ENCODE results near the gene CA14. TPM values are rescaled to one million over a fixed set of nuclear protein-coding genes. Genes with fewer than 3 reads are reported as not detected.

The CA14 gene
- total RNA-seq, 1 experiment from 2014 or later, result not detected

DNA sequence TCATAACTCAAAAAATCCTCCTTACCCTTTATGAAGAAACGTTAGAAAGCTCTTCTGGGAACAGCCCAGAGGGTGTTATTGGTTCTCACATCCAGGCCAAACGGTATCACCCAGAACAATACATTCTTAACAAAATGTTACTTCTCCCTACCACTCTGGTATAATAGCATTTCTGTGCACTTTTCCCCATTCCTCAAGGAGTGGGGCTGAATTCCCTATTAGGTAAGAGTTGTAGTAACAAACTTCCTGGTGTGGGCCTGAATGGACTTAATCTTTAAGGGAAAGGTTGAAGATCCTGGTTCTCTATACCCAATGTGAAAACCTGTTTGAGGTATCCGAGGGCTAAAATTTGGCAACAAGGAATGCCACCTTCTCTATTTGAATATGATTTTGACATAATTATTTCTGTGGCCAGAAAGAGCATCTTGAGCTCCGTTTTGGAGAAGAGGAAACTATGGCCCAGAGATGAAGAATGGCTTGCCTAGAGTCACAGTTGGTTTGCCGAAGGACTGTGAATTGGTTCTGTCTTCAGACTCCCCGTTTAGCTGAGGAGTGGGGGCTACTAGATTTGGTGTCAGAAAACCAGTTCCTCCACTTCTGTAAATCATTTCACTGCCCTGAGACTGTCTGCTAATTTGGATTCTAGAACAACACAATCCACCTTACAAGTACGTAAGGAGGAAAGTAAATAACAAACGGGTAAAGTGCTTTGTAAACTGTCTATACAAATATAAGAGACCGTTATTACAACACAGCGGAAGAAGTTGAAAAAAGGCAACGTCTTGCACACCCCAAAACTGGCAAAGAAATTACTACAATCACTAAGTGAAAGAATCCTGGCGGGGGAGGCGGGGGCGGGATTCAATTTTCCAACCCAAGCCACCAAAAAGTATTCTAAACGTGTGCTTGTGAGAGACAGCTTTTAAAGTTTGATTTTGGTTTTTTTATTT lies 23.9 kb upstream of the CA14 start:
- Mint-ChIP-seq H3K4me3 (ENCODE audit: unreplicated experiment) (no peak overlapping the region), H3K9me3 (ENCODE audit: unreplicated experiment) (no peaks in the 10 kb centered on the region), H3K27me3 (ENCODE audit: insufficient read depth, unreplicated experiment) (no peaks in the 10 kb centered on the region), H3K27ac (ENCODE audit: unreplicated experiment) (no peak overlapping the region), H3K4me1 (ENCODE audit: low read depth, unreplicated experiment) (peaks cover 25% of the 10 kb centered on the region), H3K36me3 (ENCODE audit: insufficient read depth, unreplicated experiment) (peaks cover 17% of the 10 kb centered on the region)
- no peaks in the 10 kb centered on the region for H3K36me3 ChIP-seq (ENCODE audit: control insufficient read depth, insufficient read depth, low read length)
- intact Hi-C loops (cut with micrococcal nuclease; ENCODE audit: unreplicated experiment), result no loop called here
- ChIA-PET POLR2A (no interaction called here), CTCF (no interaction called here)
- no TSS peak for BruUV-seq (replicated peaks)
- H3K27me3 ChIP-seq (replicated peaks; ENCODE audit: control insufficient read depth, insufficient read depth, low read length), result no peaks in the 10 kb centered on the region
- peak in 1 of 2 experiments; percentile 45 for DNase-seq
- TF ChIP-seq, protein P1, sequence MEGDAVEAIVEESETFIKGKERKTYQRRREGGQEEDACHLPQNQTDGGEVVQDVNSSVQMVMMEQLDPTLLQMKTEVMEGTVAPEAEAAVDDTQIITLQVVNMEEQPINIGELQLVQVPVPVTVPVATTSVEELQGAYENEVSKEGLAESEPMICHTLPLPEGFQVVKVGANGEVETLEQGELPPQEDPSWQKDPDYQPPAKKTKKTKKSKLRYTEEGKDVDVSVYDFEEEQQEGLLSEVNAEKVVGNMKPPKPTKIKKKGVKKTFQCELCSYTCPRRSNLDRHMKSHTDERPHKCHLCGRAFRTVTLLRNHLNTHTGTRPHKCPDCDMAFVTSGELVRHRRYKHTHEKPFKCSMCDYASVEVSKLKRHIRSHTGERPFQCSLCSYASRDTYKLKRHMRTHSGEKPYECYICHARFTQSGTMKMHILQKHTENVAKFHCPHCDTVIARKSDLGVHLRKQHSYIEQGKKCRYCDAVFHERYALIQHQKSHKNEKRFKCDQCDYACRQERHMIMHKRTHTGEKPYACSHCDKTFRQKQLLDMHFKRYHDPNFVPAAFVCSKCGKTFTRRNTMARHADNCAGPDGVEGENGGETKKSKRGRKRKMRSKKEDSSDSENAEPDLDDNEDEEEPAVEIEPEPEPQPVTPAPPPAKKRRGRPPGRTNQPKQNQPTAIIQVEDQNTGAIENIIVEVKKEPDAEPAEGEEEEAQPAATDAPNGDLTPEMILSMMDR (IDR thresholded peaks at IDR 0.05; ENCODE audit: insufficient read depth in 1 of 2, low read depth in 1 of 2, low read length in 1 of 2, severe bottlenecking in 1 of 2, unreplicated experiment in 1 of 2), result no peak
- peaks cover 13% of the 10 kb centered on the region for H3K4me1 ChIP-seq
- H3K4me3 ChIP-seq (ENCODE audit: low read depth, low read length), result peak overlapping the region; percentile 48
- no peaks in the 10 kb centered on the region for H3K9me3 ChIP-seq

DNA sequence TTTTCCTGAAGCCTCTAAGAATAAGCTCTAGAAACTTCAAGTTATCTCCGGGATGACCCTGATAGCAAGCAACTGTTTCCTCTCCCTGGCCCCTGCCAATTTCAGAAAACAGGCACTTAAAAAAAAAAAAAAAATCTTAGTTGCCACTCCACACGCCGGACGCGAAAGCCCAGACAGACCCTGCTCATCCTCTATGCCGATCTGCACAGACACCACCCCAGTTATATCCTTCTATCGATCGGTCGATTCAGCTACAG lies 23.3 kb upstream of the CA14 start:
- H3K27ac Mint-ChIP-seq (ENCODE audit: unreplicated experiment), result no peak overlapping the region
- peak overlapping the region; percentile 48 for H3K4me3 ChIP-seq (ENCODE audit: low read depth, low read length)
- no peak for DNase-seq
- peaks cover 25% of the 10 kb centered on the region for H3K4me1 Mint-ChIP-seq (ENCODE audit: low read depth, unreplicated experiment)
- intact Hi-C loops (cut with micrococcal nuclease; ENCODE audit: unreplicated experiment), result no loop called here
- ChIA-PET POLR2A (no interaction called here), CTCF (no interaction called here)
- H3K36me3 Mint-ChIP-seq (ENCODE audit: insufficient read depth, unreplicated experiment), result peaks cover 12% of the 10 kb centered on the region
- TF ChIP-seq, protein P1 (IDR thresholded peaks at IDR 0.05; ENCODE audit: insufficient read depth in 1 of 2, low read depth in 1 of 2, low read length in 1 of 2, severe bottlenecking in 1 of 2, unreplicated experiment in 1 of 2), result no peak
- no peak overlapping the region for H3K4me3 Mint-ChIP-seq (ENCODE audit: unreplicated experiment)
- no peaks in the 10 kb centered on the region for H3K36me3 ChIP-seq (ENCODE audit: control insufficient read depth, insufficient read depth, low read length)
- H3K27me3 Mint-ChIP-seq (ENCODE audit: insufficient read depth, unreplicated experiment), result no peaks in the 10 kb centered on the region
- H3K9me3 ChIP-seq, result no peaks in the 10 kb centered on the region
- H3K9me3 Mint-ChIP-seq (ENCODE audit: unreplicated experiment), result no peaks in the 10 kb centered on the region
- BruUV-seq (replicated peaks), result no TSS peak
- no peaks in the 10 kb centered on the region for H3K27me3 ChIP-seq (replicated peaks; ENCODE audit: control insufficient read depth, insufficient read depth, low read length)
- H3K4me1 ChIP-seq, result peaks cover 13% of the 10 kb centered on the region

GRCh38 chr1:150234566-150235293 lies 22.8 kb upstream of the CA14 start:
- no TSS peak for BruUV-seq (replicated peaks)
- Histone ChIP-seq H3K9me3 (no peaks in the 10 kb centered on the region), H3K4me3 (ENCODE audit: low read depth, low read length) (peak overlapping the region; percentile 48), H3K36me3 (ENCODE audit: control insufficient read depth, insufficient read depth, low read length) (no peaks in the 10 kb centered on the region), H3K4me1 (peaks cover 13% of the 10 kb centered on the region), H3K27me3 (replicated peaks; ENCODE audit: control insufficient read depth, insufficient read depth, low read length) (no peaks in the 10 kb centered on the region)
- ChIA-PET CTCF (no interaction called here), POLR2A (no interaction called here)
- Mint-ChIP-seq H3K4me1 (ENCODE audit: low read depth, unreplicated experiment) (peaks cover 25% of the 10 kb centered on the region), H3K27me3 (ENCODE audit: insufficient read depth, unreplicated experiment) (no peaks in the 10 kb centered on the region), H3K36me3 (ENCODE audit: insufficient read depth, unreplicated experiment) (peaks cover 12% of the 10 kb centered on the region), H3K9me3 (ENCODE audit: unreplicated experiment) (no peaks in the 10 kb centered on the region), H3K27ac (ENCODE audit: unreplicated experiment) (no peak overlapping the region), H3K4me3 (ENCODE audit: unreplicated experiment) (no peak overlapping the region)
- peak; percentile 59 to 71 for DNase-seq
- TF ChIP-seq, protein P1 (IDR thresholded peaks at IDR 0.05; ENCODE audit: insufficient read depth in 1 of 2, low read depth in 1 of 2, low read length in 1 of 2, severe bottlenecking in 1 of 2, unreplicated experiment in 1 of 2), result no peak
- intact Hi-C loops (cut with micrococcal nuclease; ENCODE audit: unreplicated experiment), result no loop called here

Measured in Caco-2 (cell line).